ENCODE data around the gene MFRP.

The MFRP gene

GRCh38 chr11:119339589-119340334, 6.7 kb downstream of the MFRP start:
- FAIRE-seq: peak; percentile 24

GRCh38 chr11:119338965-119339588, 7.4 kb downstream of the MFRP start:
- no peak for FAIRE-seq
- DNase-seq (ENCODE audit: insufficient read length): no peak
- TF ChIP-seq POLR2AphosphoS5 (IDR thresholded peaks at IDR 0.05; ENCODE audit: low read depth, low read length) (no peak), TAF1 (IDR thresholded peaks at IDR 0.05; ENCODE audit: borderline replicate concordance, low read depth, low read length) (no peak), POLR2A (IDR thresholded peaks at IDR 0.05; ENCODE audit: low read depth, low read length) (no peak)

More at GRCh38 chr11:119339589-119340334, 6.7 kb downstream of the MFRP start:
- TF ChIP-seq TAF1 (IDR thresholded peaks at IDR 0.05; ENCODE audit: borderline replicate concordance, low read depth, low read length): no peak
- no peak for TF ChIP-seq POLR2A (IDR thresholded peaks at IDR 0.05; ENCODE audit: low read depth, low read length)
- TF ChIP-seq POLR2AphosphoS5 (IDR thresholded peaks at IDR 0.05; ENCODE audit: low read depth, low read length): no peak
- no peak for DNase-seq (ENCODE audit: insufficient read length)

GRCh38 chr11:119338318-119338890, 8.1 kb downstream of the MFRP start:
- TF ChIP-seq TAF1 (IDR thresholded peaks at IDR 0.05; ENCODE audit: borderline replicate concordance, low read depth, low read length) (no peak), POLR2A (IDR thresholded peaks at IDR 0.05; ENCODE audit: low read depth, low read length) (no peak), POLR2AphosphoS5 (IDR thresholded peaks at IDR 0.05; ENCODE audit: low read depth, low read length) (no peak)
- peak; percentile 85 for DNase-seq (ENCODE audit: insufficient read length)
- FAIRE-seq: peak; percentile 87

- no peak for DNase-seq (ENCODE audit: insufficient read length)
- TF ChIP-seq POLR2A (IDR thresholded peaks at IDR 0.05; ENCODE audit: low read depth, low read length) (no peak), TAF1 (IDR thresholded peaks at IDR 0.05; ENCODE audit: borderline replicate concordance, low read depth, low read length) (no peak), POLR2AphosphoS5 (IDR thresholded peaks at IDR 0.05; ENCODE audit: low read depth, low read length) (no peak)
- FAIRE-seq: no peak
Measured at GRCh38 chr11:119337581-119338317, 8.8 kb downstream of the MFRP start.

GRCh38 chr11:119336744-119337469, 9.6 kb downstream of the MFRP start:
- TF ChIP-seq TAF1 (IDR thresholded peaks at IDR 0.05; ENCODE audit: borderline replicate concordance, low read depth, low read length) (no peak), POLR2AphosphoS5 (IDR thresholded peaks at IDR 0.05; ENCODE audit: low read depth, low read length) (no peak), POLR2A (IDR thresholded peaks at IDR 0.05; ENCODE audit: low read depth, low read length) (no peak)
- FAIRE-seq (no peak), DNase-seq (ENCODE audit: insufficient read length) (no peak)

- FAIRE-seq (no peak), DNase-seq (ENCODE audit: insufficient read length) (no peak)
- TF ChIP-seq TAF1 (IDR thresholded peaks at IDR 0.05; ENCODE audit: borderline replicate concordance, low read depth, low read length): no peak
- TF ChIP-seq POLR2AphosphoS5 (IDR thresholded peaks at IDR 0.05; ENCODE audit: low read depth, low read length): no peak
- TF ChIP-seq POLR2A (IDR thresholded peaks at IDR 0.05; ENCODE audit: low read depth, low read length): no peak
Measured at GRCh38 chr11:119335655-119336543, 10.6 kb downstream of the MFRP start.

GRCh38 chr11:119335091-119335654, 11.3 kb downstream of the MFRP start:
- TF ChIP-seq POLR2A (IDR thresholded peaks at IDR 0.05; ENCODE audit: low read depth, low read length) (no peak), POLR2AphosphoS5 (IDR thresholded peaks at IDR 0.05; ENCODE audit: low read depth, low read length) (no peak), TAF1 (IDR thresholded peaks at IDR 0.05; ENCODE audit: borderline replicate concordance, low read depth, low read length) (no peak)
- DNase-seq (ENCODE audit: insufficient read length): no peak
- no peak for FAIRE-seq

GRCh38 chr11:119334174-119334930, 12.2 kb downstream of the MFRP start, which contains the start of gene RNF26:
TSS of gene RNF26 (plus strand) at chr11:119334527. CDS start at chr11:119335123, 596 bp downstream.
- peak; percentile 100 for FAIRE-seq
- TF ChIP-seq POLR2AphosphoS5 (IDR thresholded peaks at IDR 0.05; ENCODE audit: low read depth, low read length): peak; percentile 62; the same call in 1 of the 2 replicates
- TF ChIP-seq POLR2A (IDR thresholded peaks at IDR 0.05; ENCODE audit: low read depth, low read length): peak; percentile 79; the same call in 1 of the 2 replicates
- peak; percentile 67; the same call in 1 of the 2 replicates for TF ChIP-seq TAF1 (IDR thresholded peaks at IDR 0.05; ENCODE audit: borderline replicate concordance, low read depth, low read length)
- peak; percentile 99 for DNase-seq (ENCODE audit: insufficient read length)
